ENCODE data around the gene CD7.

DNA sequence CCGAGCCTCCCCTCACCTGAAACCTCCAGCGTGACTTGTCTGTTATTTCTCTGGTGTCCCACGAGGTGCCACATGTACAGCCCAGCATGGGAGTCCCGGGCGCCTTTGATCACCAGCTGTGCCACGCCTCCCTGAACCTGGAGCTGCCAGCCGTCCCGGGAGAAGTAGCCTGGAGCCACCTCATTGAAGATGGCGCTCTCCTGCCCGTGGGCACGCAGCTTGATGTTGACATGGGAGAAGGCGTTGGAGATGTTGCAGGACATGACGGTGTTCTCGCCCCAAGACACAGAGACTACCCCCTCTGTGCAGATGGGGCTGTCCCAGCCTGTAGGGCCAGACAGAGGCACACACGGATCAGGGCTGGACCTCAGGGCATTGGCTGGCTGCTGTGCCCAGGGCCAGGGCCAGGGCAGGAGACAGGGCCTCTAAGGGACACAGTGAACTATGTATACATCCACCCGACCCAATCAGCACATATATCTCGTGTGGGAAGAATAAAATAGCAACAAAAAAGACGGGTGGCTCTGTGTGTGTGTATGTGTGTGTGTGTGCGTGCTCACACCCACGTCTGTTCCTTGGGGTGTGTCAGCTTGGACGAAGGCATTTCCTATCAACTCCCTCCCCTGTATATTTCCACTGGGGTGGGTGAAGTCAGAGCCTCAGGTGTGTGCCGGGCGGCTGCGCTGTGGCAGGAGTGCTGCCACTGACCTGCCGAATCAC is 7.3 kb upstream of the CD7 start:
- no peak for TF ChIP-seq POLR2A (IDR thresholded peaks at IDR 0.05)
- TF ChIP-seq, protein P1, sequence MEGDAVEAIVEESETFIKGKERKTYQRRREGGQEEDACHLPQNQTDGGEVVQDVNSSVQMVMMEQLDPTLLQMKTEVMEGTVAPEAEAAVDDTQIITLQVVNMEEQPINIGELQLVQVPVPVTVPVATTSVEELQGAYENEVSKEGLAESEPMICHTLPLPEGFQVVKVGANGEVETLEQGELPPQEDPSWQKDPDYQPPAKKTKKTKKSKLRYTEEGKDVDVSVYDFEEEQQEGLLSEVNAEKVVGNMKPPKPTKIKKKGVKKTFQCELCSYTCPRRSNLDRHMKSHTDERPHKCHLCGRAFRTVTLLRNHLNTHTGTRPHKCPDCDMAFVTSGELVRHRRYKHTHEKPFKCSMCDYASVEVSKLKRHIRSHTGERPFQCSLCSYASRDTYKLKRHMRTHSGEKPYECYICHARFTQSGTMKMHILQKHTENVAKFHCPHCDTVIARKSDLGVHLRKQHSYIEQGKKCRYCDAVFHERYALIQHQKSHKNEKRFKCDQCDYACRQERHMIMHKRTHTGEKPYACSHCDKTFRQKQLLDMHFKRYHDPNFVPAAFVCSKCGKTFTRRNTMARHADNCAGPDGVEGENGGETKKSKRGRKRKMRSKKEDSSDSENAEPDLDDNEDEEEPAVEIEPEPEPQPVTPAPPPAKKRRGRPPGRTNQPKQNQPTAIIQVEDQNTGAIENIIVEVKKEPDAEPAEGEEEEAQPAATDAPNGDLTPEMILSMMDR (IDR thresholded peaks at IDR 0.05) = no peak

All from thyroid gland (tissue), 4 donors.